MG63 (cell line): ENCODE data around the gene SMAP1. TPM values are rescaled to one million over a fixed set of nuclear protein-coding genes. Genes with fewer than 3 reads are reported as not detected.

Source experiments
- DNase-seq: peaks from one replicate; pipeline ENCODE4 v3.0.0-alpha.2; 2020
- H3K27me3 ChIP-seq: fragments of 250-450 bp; sonication (Bioruptor Pico); 2 replicates; pipeline ENCODE4 v1.5.1; 2020; ENCODE audit warnings: mild to moderate bottlenecking, moderate library complexity
- H3K36me3 ChIP-seq: fragments of 250-450 bp; sonication (Bioruptor Pico); 2 replicates; pipeline ENCODE4 v1.5.1; 2020; ENCODE audit warnings: mild to moderate bottlenecking, moderate library complexity
- H3K4me3 ChIP-seq: fragments of 250-450 bp; sonication (Bioruptor Pico); 2 replicates; pipeline ENCODE4 v1.5.1; 2020; ENCODE audit warnings: mild to moderate bottlenecking, moderate library complexity
- H3K9me3 ChIP-seq: fragments of 250-450 bp; sonication (Bioruptor Pico); 2 replicates; pipeline ENCODE4 v1.5.1; 2020; ENCODE audit warnings: mild to moderate bottlenecking, moderate library complexity
- total RNA-seq: library from RNA; depleted of rRNA; stranded (reverse); fragments of >200 nt; shearing (Covaris generic); gene quantifications from 2 replicates; pipeline ENCODE4 v1.2.3, GENCODE V29; 2014; ENCODE audit warnings: low replicate concordance

SMAP1 gene
- total RNA-seq, 1 experiment from 2014 or later = 19.6 TPM

- DNase-seq = no peak
- H3K36me3 ChIP-seq = no peaks in the 10 kb centered on the region
- no peak overlapping the region for H3K4me3 ChIP-seq
- H3K27me3 ChIP-seq = no peaks in the 10 kb centered on the region
- no peaks in the 10 kb centered on the region for H3K9me3 ChIP-seq
Measured at GRCh38 chr6:70672549-70672948, 4.9 kb downstream of the SMAP1 start.

GRCh38 chr6:70673054-70673453 lies 5.4 kb downstream of the SMAP1 start:
- H3K36me3 ChIP-seq = no peaks in the 10 kb centered on the region

GRCh38 chr6:70673601-70674000 lies 5.9 kb downstream of the SMAP1 start:
- Histone ChIP-seq H3K9me3 (no peaks in the 10 kb centered on the region), H3K4me3 (no peak overlapping the region), H3K27me3 (no peaks in the 10 kb centered on the region), H3K36me3 (no peaks in the 10 kb centered on the region)
- no peak for DNase-seq

More at GRCh38 chr6:70673054-70673453, 5.4 kb downstream of the SMAP1 start:
- H3K9me3 ChIP-seq = no peaks in the 10 kb centered on the region
- no peaks in the 10 kb centered on the region for H3K27me3 ChIP-seq
- DNase-seq = no peak
- no peak overlapping the region for H3K4me3 ChIP-seq

- Histone ChIP-seq H3K4me3 (no peak overlapping the region), H3K36me3 (no peaks in the 10 kb centered on the region), H3K27me3 (no peaks in the 10 kb centered on the region), H3K9me3 (no peaks in the 10 kb centered on the region)
- no peak for DNase-seq
Measured at GRCh38 chr6:70675822-70676221, 8.1 kb downstream of the SMAP1 start.

- Histone ChIP-seq H3K27me3 (no peaks in the 10 kb centered on the region), H3K36me3 (no peaks in the 10 kb centered on the region), H3K9me3 (no peaks in the 10 kb centered on the region), H3K4me3 (no peak overlapping the region)
- DNase-seq = no peak
Measured at GRCh38 chr6:70676821-70677220, 9.1 kb downstream of the SMAP1 start.

- no peaks in the 10 kb centered on the region for H3K9me3 ChIP-seq
- no peak for DNase-seq
- no peak overlapping the region for H3K4me3 ChIP-seq
- no peaks in the 10 kb centered on the region for H3K27me3 ChIP-seq
- no peaks in the 10 kb centered on the region for H3K36me3 ChIP-seq
Measured at GRCh38 chr6:70680396-70680795, 12.7 kb downstream of the SMAP1 start.

GRCh38 chr6:70684794-70685493 lies 17.3 kb downstream of the SMAP1 start:
- H3K27me3 ChIP-seq = no peaks in the 10 kb centered on the region
- DNase-seq = no peak
- H3K4me3 ChIP-seq = no peak overlapping the region
- H3K9me3 ChIP-seq = peaks cover 3% of the 10 kb centered on the region; the same call in 1 of the 2 replicates
- H3K36me3 ChIP-seq = no peaks in the 10 kb centered on the region

- no peaks in the 10 kb centered on the region for H3K27me3 ChIP-seq
- no peaks in the 10 kb centered on the region for H3K36me3 ChIP-seq
- peaks cover 6% of the 10 kb centered on the region; the same call in 1 of the 2 replicates for H3K9me3 ChIP-seq
- H3K4me3 ChIP-seq = no peak overlapping the region
- DNase-seq = no peak
Measured at GRCh38 chr6:70685494-70686180, 18.0 kb downstream of the SMAP1 start.

- DNase-seq = no peak
- H3K27me3 ChIP-seq = no peaks in the 10 kb centered on the region
- no peaks in the 10 kb centered on the region for H3K36me3 ChIP-seq
- H3K9me3 ChIP-seq = peaks cover 12% of the 10 kb centered on the region; the same call in 1 of the 2 replicates
- no peak overlapping the region for H3K4me3 ChIP-seq
Measured at GRCh38 chr6:70686548-70687133, 19.0 kb downstream of the SMAP1 start.

GRCh38 chr6:70693887-70694286 lies 26.2 kb downstream of the SMAP1 start:
- DNase-seq = no peak
- Histone ChIP-seq H3K27me3 (no peaks in the 10 kb centered on the region), H3K9me3 (peaks cover 14% of the 10 kb centered on the region), H3K4me3 (no peak overlapping the region), H3K36me3 (no peaks in the 10 kb centered on the region; the same call in 1 of the 2 replicates)

- peaks cover 13% of the 10 kb centered on the region for H3K9me3 ChIP-seq
- no peak for DNase-seq
- H3K27me3 ChIP-seq = no peaks in the 10 kb centered on the region
- H3K4me3 ChIP-seq = no peak overlapping the region
- no peaks in the 10 kb centered on the region; the same call in 1 of the 2 replicates for H3K36me3 ChIP-seq
Measured at GRCh38 chr6:70694371-70694770, 26.7 kb downstream of the SMAP1 start.

GRCh38 chr6:70700922-70701876 lies 33.5 kb downstream of the SMAP1 start:
- H3K4me3 ChIP-seq = no peak overlapping the region
- no peak for DNase-seq

GRCh38 chr6:70705772-70706171 lies 38.1 kb downstream of the SMAP1 start:
- DNase-seq = no peak
- Histone ChIP-seq H3K36me3 (no peaks in the 10 kb centered on the region), H3K27me3 (no peaks in the 10 kb centered on the region), H3K9me3 (no peaks in the 10 kb centered on the region; the same call in 1 of the 2 replicates), H3K4me3 (no peak overlapping the region)

More at GRCh38 chr6:70700922-70701876, 33.5 kb downstream of the SMAP1 start:
- Histone ChIP-seq H3K27me3 (no peaks in the 10 kb centered on the region), H3K9me3 (no peaks in the 10 kb centered on the region; the same call in 1 of the 2 replicates), H3K36me3 (no peaks in the 10 kb centered on the region; the same call in 1 of the 2 replicates)

- no peak for DNase-seq
- H3K36me3 ChIP-seq = no peaks in the 10 kb centered on the region
- no peaks in the 10 kb centered on the region for H3K27me3 ChIP-seq
- no peak overlapping the region for H3K4me3 ChIP-seq
- H3K9me3 ChIP-seq = no peaks in the 10 kb centered on the region; the same call in 1 of the 2 replicates
Measured at GRCh38 chr6:70706491-70707123, 38.9 kb downstream of the SMAP1 start.

GRCh38 chr6:70707893-70708292 lies 40.2 kb downstream of the SMAP1 start:
- H3K27me3 ChIP-seq = no peaks in the 10 kb centered on the region
- H3K4me3 ChIP-seq = no peak overlapping the region
- DNase-seq = no peak
- no peaks in the 10 kb centered on the region for H3K36me3 ChIP-seq
- H3K9me3 ChIP-seq = no peaks in the 10 kb centered on the region; the same call in none of the 2 replicates

GRCh38 chr6:70708448-70708847 lies 40.8 kb downstream of the SMAP1 start:
- H3K27me3 ChIP-seq = no peaks in the 10 kb centered on the region
- no peak overlapping the region for H3K4me3 ChIP-seq
- no peak for DNase-seq
- H3K36me3 ChIP-seq = no peaks in the 10 kb centered on the region
- no peaks in the 10 kb centered on the region; the same call in none of the 2 replicates for H3K9me3 ChIP-seq
